Measurements from ENCODE around the gene NELFA.

The NELFA gene

DNA sequence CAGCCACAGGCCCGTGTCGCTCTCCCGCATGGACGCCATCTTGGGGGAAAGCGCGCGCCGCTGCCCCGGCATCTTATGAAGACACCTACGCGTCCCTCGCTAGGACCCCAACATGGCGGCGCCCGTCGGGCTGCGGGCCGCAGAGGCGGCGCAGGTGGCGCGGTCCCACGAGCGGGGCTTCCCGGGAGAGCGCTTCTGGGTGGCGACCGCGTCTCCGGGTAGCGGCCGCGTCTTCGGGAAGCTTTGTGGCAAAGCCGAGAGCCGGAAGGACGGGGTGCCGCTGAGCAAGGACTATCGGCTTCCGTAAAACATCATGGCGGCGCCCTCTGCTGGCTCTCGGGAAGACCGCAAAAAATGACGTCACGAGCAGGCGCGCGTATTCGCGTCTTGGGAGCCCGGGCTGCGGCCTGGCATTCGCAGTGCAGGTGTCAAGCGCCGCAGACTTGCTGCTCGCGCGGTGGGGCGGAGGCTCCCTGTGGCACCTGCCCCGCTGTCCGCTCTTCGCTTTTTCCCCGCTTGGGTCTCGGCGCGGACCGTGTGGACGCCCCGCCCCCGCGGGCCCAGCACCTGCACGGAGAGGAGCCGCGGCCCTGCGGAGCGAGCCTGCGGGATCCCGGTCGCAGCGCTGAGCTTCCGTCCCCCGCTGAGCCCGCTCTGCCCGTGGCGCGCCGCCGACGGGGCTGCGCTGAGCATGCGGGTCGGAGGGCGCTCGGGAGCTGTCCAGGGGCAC lies at the start of gene NELFA:
Gene NELFA (minus strand): TSS at position 54 of the 730 bp plus-strand sequence. CDS start 15 bp downstream, at position 39.
- DNase-seq: peak; percentile 98

DNA sequence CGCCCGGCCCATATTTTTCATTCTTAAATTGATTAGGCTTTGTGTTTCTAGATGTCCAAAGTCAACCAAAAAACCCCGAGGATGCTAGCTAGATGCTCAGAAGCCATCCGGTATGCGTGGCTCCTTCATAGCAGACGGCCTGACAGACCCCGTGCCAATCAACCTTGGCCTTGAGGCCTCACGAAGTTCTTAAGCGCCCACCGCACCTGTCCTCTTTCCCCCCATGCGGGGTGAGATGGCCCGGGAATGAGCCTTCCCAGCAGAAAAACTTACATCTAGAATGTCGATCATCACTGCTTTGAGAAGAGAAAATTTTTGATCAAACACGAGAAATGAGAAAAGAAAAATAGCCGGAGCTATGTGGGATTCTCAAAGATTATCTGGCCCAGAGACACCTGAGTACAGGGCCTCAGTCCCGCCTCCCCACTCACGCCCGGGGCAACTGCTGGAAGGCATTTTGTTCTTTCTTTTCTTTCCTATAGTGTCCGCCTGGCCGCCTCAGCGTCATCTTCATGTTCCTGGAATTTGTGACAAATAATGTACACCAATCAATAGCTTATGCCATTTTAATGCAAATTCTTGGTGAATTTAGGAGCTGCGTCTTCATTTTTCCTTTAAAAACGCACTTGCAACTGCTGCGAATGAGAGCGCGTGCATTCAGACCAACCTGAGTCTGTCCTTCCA lies 48.8 kb upstream of the NELFA start:
- DNase-seq: no peak

DNA sequence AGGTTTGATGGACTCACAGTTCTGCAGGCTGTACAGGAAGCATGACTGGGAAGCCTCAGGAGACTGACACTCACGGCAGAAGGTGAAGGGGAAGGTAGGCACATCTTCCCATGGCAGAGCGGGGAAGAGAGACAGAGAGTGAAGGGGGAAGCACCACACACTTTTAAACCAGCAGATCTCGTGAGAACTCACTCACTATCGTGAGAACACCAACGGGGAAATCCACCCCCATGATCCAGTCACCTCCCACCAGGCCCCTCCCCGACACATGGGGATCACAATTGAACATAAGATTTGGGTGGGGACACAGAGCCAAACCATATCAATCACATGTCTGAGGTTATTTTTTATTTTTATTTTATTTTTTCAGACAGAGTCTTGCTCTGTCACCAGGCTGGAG lies 45.4 kb upstream of the NELFA start:
- no peak for DNase-seq

DNA sequence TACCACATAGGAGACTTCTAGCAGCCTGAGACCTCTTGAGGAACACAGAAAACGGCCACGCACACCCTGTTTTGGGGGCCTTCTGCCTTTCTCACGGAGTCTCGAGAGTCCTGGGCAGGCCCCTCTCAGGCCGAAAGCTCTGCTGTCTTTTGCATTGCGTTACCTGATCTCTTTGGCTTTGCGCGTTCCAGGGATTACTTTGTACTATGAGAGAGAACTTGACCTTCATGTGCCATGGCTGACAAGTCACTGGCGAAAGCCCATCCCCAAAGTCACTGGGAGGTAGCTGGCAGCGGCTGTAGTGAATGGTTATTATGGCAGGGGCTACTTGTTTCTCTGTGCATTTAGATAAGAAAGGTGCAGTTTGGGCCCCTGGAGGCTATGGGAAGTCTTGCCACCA lies 42.3 kb upstream of the NELFA start:
- no peak for DNase-seq

- DNase-seq: no peak
Observed at GRCh38 chr4:2049811-2050210, 41.0 kb upstream of the NELFA start.

GRCh38 chr4:2049381-2049780 lies 40.6 kb upstream of the NELFA start:
- DNase-seq: no peak

GRCh38 chr4:2048831-2049230 lies 40.1 kb upstream of the NELFA start:
- no peak for DNase-seq

DNA sequence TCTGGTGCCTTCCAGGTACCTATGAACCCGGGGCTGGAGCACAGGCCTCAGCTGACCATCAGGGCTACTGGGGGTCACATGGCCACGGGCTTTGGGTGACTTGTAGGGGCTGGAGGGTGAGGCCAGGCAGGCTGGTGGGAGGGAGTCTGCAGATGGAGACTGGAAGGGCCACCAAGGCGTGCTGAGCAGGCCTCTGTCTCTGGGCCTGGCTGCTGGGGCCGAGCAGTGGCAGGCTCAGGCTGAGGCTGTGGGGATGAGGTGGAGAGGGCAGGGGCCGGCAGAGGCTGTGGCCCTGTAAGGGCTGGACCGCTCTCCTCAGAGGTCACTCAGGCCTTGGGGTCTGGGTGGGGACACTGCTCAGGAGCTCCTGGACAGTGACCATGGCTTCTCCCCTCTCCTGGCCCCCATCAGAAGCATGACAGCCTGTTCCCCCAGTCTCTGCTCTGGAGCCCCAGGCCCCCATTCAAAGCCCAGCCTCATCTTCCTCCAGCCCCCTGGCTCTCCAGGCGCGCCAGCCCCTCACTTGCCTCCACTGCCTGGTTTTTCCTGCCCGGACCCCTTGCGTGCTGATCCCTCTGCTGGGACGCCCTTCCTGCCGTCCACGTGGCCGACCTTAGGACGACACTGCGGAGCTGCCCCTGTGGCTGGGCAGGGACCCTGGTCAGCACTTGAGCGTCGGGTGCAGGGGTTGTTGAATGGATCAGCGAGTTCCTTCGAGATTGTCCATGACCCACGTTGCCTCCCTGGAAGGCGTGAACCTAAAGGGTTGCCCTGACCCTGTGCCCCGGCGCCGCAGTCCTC lies 39.2 kb upstream of the NELFA start:
- no peak for DNase-seq

- no peak for DNase-seq
Observed at GRCh38 chr4:2047031-2047660, 38.4 kb upstream of the NELFA start.

DNA sequence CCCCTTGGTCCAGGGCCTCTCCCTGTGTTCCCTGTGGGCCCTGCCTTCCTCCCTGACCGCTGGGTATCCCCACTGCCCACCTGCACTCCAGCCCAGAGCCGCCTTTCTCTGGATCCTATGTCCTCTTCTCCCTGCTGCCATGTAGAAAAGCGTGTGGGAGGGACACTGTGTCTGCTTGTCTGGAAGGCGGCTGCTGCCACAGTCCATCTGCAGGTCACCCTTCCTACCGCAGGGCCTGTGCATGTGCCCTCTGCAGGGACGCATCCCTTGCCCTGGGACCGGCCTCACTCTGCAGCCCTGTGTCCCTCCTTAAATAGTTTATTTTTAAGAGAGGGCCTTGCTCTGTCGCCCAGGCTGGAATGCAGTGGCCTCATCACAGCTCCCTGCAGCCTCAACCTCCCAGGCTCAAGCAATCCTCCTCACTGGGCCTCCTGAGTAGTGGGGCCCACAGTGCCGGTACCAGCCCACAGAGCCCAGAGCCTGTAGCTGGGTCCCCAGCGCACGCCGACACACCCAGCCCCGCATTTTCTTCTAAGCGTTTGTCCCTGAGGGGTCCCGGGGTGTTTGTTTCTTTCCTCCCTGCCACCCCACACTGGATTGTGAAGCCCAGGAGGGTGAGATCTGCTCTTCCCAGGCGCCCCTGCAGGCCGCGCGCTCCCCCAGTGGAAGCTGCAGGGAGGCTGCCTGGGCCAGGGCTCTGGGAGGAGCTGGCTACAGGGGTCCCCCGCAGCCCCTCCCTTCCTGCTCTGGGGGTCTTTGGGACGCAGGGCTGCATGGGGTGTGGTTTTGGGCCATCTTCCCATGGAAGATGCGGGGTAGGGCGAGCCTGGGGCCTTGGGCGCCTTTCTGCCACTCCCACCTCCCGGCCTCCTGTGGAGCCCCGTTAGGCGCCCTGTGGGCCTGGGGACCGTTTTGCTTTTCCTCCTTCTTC lies 37.5 kb upstream of the NELFA start:
- DNase-seq: no peak

DNA sequence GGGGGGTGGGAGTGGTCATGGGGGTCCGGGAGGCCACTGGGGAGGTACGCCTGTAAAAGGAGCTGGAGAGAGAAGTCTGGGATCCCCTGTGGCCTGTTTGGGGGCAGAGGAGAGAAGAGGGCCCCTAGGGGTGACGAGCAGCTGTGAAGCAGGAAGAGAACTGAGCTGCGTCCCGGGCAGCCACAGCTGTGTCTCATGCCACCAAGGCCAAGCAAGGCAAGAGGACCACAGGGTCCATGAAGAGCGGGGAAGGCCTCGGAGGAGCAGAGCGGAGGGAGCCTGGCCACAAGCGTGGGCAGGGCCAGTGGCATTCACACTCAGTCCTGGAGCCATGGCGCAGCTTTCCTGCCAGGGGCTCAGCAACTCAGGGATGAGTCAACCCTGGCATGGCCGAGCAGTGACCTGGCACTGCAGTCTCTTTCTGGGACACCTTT lies 36.8 kb upstream of the NELFA start:
- no peak for DNase-seq

DNA sequence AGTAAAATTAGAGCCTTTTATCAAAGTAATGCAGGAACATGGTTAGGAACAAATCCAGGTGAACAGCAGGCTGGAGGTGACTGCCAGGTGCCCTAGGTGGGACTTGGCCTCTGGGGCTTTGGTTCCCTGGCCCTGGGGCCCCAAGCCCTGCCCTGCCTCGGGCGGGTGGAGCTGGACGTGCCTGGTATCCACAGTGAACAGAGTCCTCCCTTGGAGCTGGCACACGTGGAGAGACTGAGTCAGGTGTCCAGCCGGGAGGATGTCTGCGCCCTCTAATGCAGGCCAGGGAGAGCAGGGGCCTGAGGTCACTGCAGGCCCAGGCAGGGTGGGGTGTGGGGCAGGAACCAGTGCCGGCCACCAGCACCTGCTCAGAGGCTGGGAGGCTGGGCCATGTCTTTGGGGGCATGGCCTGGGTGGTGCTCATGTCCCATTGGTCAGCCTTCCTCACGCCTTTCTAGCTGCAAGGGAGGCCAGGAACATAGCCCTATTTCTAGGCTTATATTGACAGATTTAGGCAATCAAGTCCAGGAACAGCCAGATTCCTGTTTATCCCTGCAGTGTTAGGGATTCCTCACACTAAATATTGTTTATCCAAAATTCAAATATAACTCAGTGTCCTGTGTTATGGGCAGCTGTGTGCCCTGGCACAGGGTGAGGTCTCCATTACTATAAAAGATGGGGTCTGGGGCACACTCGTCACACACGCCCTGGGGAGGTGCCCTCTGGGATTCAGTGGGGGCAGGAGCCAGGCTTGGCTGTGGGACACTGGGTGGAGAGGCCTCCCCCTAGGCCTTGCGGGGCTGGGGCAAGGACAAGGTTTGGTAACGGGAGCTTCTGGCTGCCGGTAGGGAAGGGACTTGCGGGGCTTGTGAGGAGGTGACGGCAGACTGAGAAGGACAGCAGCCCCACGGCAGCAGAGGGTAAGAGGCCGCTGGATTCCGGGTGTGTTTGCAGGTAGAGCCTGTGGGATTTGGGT lies 36.1 kb upstream of the NELFA start:
- no peak for DNase-seq

DNA sequence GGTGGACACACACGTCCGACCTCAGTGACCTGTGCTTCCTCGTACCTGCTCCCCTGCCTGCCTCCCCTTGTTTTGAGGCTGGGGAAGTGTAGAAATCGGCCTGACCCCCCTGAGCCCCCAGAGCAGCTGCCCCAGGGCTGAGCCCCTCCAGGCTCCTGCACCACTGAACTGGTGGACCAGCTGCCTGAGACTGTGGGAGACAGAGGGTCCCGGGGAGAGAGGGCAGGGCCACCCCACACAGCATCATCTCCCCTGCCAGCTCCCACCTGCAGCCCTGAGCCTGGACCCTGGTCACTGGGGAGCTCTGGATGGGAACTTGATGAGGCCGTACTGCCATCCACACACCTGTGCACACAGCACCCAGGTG lies 35.3 kb upstream of the NELFA start:
- no peak for DNase-seq

GRCh38 chr4:2043396-2044118 lies 34.8 kb upstream of the NELFA start:
- no peak for DNase-seq

GRCh38 chr4:2042947-2043395 lies 34.2 kb upstream of the NELFA start:
- no peak for DNase-seq

DNA sequence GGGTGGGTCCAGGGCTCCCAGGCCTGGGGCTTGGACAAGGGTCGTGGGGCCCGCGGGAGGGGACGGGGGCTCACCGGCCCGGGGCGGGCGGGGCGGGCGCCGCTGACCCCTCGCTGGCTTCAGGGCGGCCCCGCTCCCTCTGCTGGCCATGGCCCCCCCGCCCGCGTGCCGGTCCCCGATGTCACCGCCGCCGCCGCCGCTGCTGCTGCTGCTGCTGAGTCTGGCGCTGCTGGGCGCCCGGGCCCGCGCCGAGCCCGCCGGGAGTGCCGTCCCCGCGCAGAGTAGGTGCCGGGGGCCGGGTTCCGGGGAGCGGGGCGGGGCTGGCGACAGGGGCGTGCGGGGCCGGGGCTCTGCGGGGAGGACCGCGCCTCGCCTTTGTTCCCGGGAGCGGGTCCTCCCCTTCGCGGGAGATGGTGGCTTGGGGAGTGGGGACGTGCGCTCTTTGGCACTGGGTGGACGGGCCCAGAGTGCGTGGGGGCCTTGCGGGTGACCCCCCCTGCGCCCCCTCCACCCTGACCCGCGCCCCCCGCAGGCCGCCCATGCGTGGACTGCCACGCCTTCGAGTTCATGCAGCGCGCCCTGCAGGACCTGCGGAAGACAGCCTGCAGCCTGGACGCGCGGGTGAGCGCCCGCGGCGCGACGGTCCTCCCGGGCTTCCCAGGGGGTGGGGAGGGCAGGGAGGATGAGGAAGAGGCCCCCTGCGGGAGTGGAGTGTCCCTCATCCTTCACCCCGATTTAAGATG lies 33.6 kb upstream of the NELFA start:
- DNase-seq: no peak

DNA sequence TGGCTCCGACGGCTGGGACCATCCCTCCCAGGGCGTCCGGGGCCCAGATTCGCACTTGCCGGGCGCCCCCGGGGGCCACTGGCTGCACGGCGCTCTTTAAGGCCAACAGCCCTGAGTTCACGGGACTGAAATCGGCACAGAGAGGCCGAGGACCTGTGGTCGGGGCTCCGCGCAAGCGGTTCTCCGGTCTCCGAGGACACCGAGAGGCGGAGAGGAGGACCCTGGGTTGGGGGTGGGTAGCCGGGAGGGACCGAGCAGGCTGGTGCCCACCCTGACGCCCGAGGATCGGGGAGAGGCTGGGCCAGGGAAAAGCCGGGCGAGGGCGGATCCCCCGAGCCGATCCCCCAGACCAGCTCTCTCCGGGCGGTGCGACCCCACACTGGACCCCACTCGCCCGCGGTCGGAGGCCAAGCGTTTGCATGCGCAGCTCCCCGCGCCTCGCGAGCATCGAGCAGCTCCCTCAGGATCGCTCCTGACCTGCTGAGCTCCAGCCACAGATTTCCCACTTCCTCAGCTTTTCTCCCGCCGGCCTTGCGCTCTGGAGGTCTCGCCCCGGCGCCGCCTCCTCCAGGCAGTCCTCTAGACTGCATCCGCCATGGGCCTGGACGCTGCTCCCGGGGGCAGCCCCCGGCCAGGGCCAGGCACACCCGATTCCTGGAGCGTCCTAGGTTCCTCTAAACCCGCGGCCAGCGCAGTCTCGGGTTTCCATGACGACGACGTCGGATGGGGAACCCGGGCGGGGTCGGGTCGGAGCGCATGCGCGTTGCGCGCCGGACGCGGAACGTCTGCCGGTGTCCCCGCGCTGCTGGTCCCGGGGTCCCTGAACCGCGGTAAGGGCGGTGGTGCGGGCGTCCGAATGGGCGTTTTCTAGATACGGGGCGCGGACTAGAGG lies 32.7 kb upstream of the NELFA start:
- peak; percentile 86 to 87 for DNase-seq
